NCI-H2171 treated with DMSO at 0.1 percent for 48 hours (cell line): ENCODE results near the gene SIRPB2.

Source experiments
- DNase-seq: peaks from one replicate; lab custom pipeline; 2025; lab: John Stamatoyannopoulos, UW

Gene SIRPB2

DNA sequence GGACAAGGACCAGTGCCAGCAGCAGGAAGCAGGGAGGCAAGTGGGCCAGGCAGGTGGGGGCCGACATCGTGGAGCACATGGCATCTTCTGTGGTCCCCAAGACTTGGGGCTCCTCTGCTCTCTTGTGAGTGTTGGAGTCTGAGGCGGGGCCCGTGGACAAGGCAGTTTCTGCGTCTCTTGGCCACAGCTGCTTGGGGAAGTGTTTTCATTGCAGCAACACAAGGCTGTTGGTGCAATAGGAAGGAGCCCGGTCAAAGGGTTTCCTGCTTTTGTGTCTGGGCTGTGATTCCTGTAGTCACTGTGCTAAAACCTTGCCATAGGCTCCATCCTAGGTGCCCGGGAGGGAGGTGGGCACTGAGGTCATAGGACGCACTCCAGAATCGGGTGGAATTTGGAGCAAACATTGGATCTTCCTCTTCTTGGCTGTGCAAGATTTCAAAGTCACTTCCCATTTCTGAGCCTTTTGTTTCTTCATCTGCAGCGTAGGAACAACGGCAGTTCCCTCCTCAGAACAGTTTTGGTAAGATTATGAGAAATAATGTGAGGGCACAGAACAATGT, at the start of gene SIRPB2:
Gene SIRPB2, minus strand, starts transcription at position 140 of the 560 bp plus-strand sequence. Its CDS starts 61 bp downstream, at position 79.
- DNase-seq: no peak

- DNase-seq: no peak
Measured at GRCh38 chr20:1539816-1540419, 48.7 kb upstream of the SIRPB2 start.

GRCh38 chr20:1538655-1539054, 47.4 kb upstream of the SIRPB2 start:
- no peak for DNase-seq

GRCh38 chr20:1537731-1538058, 46.5 kb upstream of the SIRPB2 start:
- DNase-seq: no peak

GRCh38 chr20:1536893-1537730, 45.9 kb upstream of the SIRPB2 start:
- DNase-seq: no peak

DNA sequence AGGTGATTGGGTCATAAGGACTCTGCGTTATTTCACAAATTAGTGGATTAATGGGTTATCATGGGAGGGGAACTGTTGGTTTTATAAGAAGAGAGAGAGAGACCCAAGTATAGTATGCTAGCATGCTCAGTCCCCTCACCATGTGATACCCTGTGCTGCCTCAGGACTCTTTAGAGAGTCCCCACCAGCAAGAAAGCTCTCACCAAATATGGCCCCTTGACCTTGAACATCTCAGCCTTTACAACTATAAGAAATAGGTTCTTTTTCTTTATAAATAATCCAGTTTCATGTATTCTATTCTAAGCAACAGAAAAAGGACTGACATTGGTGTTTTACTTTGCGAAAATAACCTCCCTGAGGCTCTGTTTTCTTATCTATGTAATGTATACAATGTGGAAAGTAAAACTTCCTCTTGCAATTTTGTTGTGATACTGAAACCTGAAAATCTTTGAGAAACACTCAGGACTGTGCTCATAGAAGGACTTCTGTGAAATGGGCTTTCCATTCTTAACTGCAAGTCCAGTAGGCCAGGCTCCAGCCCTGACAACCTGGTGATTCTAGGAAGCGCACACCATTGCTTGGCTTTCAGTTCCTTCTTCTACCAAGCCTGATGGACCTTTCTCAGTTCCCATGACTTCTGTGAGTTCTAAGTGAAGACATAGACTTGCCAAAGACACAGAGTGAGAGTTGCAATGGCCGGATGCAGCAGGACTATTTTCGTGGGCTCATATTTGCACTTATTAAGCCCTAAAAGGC, 44.4 kb upstream of the SIRPB2 start:
- DNase-seq: no peak

- DNase-seq: no peak
Measured at GRCh38 chr20:1534526-1534925, 43.3 kb upstream of the SIRPB2 start.

DNA sequence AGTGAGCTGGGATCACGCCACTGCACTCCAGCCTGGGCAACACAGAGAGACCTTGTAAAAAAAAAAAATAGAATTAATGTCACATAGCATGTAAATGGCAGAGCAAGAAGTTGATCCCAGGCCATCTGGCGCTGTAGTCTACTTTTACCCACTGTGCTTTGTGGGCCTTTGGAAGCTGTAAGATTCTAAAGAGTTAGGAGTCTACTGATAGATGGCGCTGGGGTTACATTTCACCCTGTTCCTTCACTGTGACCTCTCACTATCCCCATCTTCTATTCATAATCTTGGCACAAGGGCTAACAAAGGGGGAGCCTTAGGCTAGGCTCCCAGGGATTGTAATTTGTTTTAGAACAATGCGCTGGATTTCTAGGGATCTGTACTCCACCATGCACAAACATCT, 41.8 kb upstream of the SIRPB2 start:
- peak; percentile 48 for DNase-seq

GRCh38 chr20:1528811-1529210, 37.6 kb upstream of the SIRPB2 start:
- no peak for DNase-seq

- no peak for DNase-seq
Measured at GRCh38 chr20:1527923-1528322, 36.7 kb upstream of the SIRPB2 start.

DNA sequence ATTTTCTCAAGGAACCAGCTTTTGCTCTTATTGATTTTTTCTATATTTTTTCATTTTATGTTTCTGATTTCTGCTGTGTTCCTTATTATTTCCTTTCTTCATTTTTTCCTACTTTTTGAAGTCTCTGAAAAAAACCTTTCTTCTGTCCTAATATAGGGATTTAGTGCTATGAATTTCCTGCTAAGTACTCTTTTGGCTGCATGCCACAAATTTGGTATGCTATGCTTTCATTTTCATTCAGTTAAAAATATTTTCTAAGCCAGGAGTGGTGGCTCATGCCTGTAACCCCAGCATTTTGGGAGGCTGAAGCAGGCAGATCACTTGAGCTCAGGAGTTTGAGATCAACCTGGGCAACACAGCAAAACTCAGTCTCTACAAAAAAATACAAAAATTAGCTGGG, 35.7 kb upstream of the SIRPB2 start:
- no peak for DNase-seq

DNA sequence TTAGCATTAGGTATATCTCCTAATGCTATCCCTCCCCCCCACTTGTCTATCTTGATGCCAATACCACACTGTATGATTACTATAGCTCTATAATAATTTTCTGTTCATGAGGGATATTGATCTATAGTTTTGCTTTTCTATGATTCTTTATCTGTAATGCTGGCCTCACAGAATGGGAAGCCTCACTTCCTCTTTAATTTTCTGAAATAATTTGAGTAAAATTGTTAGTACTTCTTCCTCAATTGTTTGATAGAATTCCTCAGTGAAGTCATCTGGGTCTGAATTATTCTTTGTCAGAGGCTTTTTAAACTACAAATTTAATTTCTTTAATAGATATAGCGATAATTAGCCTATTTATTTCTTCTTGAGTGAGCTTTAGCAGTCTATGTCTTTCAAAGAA, 35.1 kb upstream of the SIRPB2 start:
- no peak for DNase-seq

DNA sequence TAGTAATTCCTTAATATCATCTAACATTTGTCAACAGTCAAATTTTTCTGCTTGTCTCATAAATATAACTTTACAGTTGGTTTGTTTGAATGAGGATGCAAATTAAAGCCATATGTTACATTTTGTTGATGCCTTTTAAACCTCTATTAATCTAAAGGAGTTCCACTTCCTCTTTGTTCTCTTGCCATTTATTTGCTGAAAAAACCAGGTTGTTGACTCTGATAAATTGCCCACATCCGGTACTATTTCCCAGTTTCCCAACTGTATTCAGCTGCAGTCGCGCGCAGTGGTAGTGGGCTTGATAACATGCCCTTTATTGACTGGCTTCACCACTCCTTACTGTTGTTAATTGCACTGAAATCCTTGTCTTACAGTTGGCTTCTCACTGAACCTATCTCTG, 32.8 kb upstream of the SIRPB2 start:
- DNase-seq: no peak

DNA sequence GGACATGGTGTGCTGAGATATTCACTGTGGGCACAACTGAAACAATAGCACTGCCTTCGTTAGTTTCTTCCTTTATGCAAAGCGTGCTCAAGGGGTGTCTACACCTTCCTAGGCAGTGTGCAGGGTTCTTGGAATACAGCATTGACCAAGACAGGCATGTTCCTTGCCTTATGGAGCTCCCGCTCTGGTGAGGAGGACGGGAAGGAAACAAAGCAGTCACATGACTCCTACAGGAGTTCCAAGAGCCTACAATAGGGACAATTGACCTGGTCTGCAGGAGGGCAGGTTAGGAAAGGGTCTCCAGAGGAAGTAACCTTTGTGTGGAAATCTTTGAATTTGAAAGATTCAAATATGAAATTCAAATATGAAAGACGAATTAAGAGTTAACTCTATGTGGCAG, 25.8 kb upstream of the SIRPB2 start:
- DNase-seq: no peak

- no peak for DNase-seq
Measured at GRCh38 chr20:1513801-1514200, 22.6 kb upstream of the SIRPB2 start.

DNA sequence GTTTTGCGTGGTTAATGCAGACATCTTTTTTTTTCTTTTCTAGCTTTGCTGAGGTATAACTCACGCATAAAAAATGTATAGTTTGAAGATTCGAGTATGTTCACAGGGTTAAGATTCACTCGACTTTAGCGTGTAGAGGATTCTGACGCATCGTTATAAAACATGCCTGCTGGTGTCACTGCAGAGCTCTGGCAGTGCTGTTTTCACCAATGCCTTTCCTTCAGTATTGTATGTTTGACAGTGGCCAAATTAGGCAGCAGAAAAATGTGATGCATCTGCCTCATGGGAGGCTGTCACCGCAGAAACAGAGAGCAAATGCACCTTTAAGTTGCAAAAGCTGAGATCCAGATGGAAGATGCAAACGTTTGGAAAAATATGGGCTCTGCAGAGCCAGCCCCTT, 18.0 kb upstream of the SIRPB2 start:
- no peak for DNase-seq

DNA sequence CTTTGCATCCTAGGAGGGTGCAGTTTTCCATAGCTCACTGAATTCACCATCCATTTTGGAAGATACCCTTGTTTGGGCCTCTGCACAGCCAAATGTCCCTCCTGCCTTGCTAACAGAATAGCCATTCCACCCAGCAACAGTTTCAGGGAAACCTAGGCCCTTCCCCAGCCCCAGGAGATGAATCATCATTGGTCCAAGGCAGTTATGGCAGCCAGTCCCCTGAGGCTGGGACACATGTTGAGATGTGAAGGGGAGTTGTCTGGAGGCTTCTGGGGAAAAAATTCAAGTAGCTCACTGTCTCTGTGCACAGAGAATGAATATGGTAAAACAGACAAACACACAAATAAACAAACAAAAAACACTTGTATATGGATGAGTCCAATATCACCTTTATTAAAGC, 17.4 kb upstream of the SIRPB2 start:
- no peak for DNase-seq

- no peak for DNase-seq
Measured at GRCh38 chr20:1507276-1507675, 16.1 kb upstream of the SIRPB2 start.

GRCh38 chr20:1505871-1506270, 14.7 kb upstream of the SIRPB2 start:
- no peak for DNase-seq

GRCh38 chr20:1505361-1505760, 14.1 kb upstream of the SIRPB2 start:
- DNase-seq: no peak

GRCh38 chr20:1503564-1504227, 12.5 kb upstream of the SIRPB2 start:
- DNase-seq: peak; percentile 98

DNA sequence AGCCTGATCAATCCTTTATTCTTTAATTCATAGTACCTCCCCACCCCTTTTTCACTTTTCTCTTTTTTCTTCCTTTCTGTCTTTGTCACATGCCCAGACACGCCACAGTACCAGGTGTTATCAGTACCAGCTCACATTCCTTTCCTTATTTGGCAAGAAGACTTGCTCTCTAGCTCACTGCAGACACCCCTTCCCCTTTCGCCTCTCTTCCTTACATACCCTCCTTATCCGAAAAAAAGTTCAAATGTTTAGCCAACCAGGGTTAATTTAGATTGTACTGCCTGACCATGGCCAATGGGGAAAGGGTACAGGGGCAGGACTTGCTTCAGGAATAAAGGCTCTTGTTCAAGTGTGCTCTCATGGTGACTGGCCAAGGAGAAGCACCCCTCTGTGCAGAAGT, 9.3 kb upstream of the SIRPB2 start:
- DNase-seq: peak; percentile 59
